ENCODE results near the gene CD99.

Gene CD99, protein sequence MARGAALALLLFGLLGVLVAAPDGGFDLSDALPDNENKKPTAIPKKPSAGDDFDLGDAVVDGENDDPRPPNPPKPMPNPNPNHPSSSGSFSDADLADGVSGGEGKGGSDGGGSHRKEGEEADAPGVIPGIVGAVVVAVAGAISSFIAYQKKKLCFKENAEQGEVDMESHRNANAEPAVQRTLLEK

DNA sequence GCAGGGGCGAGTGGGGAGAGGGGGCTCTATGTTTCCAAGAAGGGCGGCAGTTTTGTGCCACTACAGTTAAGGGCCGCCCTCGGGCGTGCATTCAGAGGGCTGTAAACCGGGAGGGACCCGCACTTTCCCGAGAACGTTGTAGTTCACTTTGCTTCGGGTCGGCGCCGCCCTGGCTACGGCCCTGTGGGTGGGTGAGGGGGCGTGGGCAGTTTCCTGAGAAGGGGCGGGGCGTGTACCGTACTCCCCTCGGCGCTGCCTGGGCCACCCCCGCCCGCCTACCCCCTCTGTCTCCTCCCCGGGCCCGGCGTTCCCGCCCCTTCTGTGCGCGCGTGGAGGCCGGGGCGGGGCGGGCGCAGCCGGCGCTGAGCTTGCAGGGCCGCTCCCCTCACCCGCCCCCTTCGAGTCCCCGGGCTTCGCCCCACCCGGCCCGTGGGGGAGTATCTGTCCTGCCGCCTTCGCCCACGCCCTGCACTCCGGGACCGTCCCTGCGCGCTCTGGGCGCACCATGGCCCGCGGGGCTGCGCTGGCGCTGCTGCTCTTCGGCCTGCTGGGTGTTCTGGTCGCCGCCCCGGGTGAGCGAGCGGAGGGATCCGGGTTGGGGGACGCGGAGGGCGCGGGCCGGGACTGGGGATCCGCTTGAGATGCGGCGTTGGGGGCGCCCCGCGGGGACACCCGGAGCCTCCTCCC lies at the start of gene CD99:
CD99 (plus strand) TSS at position 440 of the 687 bp plus-strand sequence; CDS start at position 506, 66 bp downstream.
- peak within 1 kb of the TSS; percentile 93 for H3K4me3 ChIP-seq (ENCODE audit: low read length)
- TF ChIP-seq ZNF274 (IDR thresholded peaks at IDR 0.05; ENCODE audit: low read depth, low read length) = no peak

DNA sequence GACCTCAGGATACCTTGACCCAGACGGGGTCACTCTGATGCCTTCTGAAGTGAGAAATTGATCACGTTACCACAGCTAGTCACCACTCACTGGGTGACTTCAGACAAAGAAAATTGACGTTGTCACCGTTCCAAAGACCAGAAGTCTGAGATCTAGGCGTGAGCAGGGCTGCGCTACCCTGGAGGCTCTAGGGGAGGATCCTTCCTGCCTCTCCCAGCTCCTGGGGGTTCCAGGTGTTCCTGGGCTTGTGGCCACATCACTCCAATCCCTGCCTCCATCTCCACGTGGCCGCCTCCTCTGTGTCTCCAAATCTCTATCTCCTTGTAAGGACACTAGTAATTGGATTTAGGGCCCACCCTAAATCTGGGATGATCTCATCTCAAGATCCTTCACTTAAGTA lies 48.9 kb upstream of the CD99 start:
- no peak for TF ChIP-seq ZNF274 (IDR thresholded peaks at IDR 0.05; ENCODE audit: low read depth, low read length)
- no peak overlapping the region for H3K4me3 ChIP-seq (ENCODE audit: low read length)

GRCh38 chrX:2642791-2643190 lies 48.3 kb upstream of the CD99 start:
- H3K4me3 ChIP-seq (ENCODE audit: low read length) = no peak overlapping the region
- TF ChIP-seq ZNF274 (IDR thresholded peaks at IDR 0.05; ENCODE audit: low read depth, low read length) = no peak

GRCh38 chrX:2643880-2644279 lies 47.2 kb upstream of the CD99 start:
- H3K4me3 ChIP-seq (ENCODE audit: low read length) = no peak overlapping the region
- TF ChIP-seq ZNF274 (IDR thresholded peaks at IDR 0.05; ENCODE audit: low read depth, low read length) = no peak

- TF ChIP-seq ZNF274 (IDR thresholded peaks at IDR 0.05; ENCODE audit: low read depth, low read length) = no peak
- no peak overlapping the region for H3K4me3 ChIP-seq (ENCODE audit: low read length)
Observed at GRCh38 chrX:2645563-2645962, 45.5 kb upstream of the CD99 start.

DNA sequence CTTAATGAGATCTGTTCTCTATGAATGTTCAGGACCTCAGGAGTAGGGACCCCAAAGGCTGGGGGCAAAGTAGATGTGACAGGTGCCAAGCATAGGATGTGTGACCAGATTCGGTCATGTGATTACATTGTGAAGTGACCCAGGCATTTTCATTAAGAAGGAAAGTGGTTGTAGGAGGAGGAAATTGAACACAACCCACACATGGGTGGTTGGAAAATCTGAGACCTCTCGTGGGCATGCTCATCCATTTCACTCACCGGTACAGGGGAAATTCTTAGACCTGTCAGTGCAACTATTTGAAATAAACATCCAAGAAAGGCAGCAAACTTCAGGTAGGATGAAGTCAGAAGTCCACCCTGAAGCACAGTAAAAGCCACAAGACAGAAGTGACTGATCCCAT lies 43.5 kb upstream of the CD99 start:
- no peak for TF ChIP-seq ZNF274 (IDR thresholded peaks at IDR 0.05; ENCODE audit: low read depth, low read length)
- no peak overlapping the region for H3K4me3 ChIP-seq (ENCODE audit: low read length)

GRCh38 chrX:2650037-2650436 lies 41.1 kb upstream of the CD99 start:
- TF ChIP-seq ZNF274 (IDR thresholded peaks at IDR 0.05; ENCODE audit: low read depth, low read length) = no peak

GRCh38 chrX:2650865-2651264 lies 40.2 kb upstream of the CD99 start:
- H3K4me3 ChIP-seq (ENCODE audit: low read length) = no peak overlapping the region
- no peak for TF ChIP-seq ZNF274 (IDR thresholded peaks at IDR 0.05; ENCODE audit: low read depth, low read length)

More at GRCh38 chrX:2650037-2650436, 41.1 kb upstream of the CD99 start:
- H3K4me3 ChIP-seq (ENCODE audit: low read length) = no peak overlapping the region

DNA sequence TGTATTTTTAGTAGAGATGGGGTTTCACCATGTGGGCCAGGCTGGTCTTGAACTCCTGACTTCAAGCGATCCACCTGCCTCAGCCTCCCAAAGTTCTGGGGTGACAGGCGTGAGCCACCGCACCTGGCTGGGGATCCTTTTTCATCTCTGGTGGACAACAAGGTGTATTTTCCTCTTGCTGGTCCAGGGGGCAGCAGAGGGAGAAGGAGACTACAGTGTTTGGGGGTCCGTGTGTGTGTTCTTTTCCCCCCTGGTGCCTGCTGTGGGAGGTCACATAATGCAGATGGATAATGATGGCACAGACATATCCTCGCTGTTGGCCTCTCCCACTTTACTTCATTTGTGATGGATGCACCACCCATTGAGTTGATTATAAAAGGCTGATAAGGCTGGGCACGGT lies 39.0 kb upstream of the CD99 start:
- H3K4me3 ChIP-seq (ENCODE audit: low read length) = no peak overlapping the region
- no peak for TF ChIP-seq ZNF274 (IDR thresholded peaks at IDR 0.05; ENCODE audit: low read depth, low read length)

GRCh38 chrX:2654436-2655340 lies 36.4 kb upstream of the CD99 start:
- no peak overlapping the region for H3K4me3 ChIP-seq (ENCODE audit: low read length)
- TF ChIP-seq ZNF274 (IDR thresholded peaks at IDR 0.05; ENCODE audit: low read depth, low read length) = no peak

DNA sequence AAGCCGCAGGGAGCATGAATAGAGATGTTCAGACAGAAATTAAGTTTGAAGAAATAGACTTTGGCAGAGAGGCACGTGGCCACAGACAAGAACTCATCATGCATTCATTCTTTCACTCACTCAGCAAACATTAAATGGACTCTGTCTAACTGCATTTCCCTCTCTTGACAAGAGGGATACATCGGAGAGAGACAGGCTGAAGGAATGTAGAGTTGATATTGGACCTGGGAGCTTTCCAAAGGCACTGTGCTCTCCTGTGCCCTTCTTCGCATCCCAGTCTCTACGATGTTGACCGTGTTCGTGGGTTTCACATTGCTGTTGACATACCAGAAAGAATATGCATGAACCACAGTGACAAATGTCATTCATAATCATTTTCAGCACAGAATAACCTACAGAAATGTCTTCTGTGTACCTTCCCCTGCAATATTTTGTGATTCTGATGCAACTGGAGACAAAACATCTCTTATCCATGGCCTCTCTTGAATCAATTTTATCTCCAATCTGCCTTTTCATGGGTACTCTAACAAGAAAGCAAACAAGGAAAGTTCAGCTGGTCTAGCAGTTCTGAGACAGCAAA lies 34.7 kb upstream of the CD99 start:
- no peak overlapping the region for H3K4me3 ChIP-seq (ENCODE audit: low read length)
- TF ChIP-seq ZNF274 (IDR thresholded peaks at IDR 0.05; ENCODE audit: low read depth, low read length) = no peak

DNA sequence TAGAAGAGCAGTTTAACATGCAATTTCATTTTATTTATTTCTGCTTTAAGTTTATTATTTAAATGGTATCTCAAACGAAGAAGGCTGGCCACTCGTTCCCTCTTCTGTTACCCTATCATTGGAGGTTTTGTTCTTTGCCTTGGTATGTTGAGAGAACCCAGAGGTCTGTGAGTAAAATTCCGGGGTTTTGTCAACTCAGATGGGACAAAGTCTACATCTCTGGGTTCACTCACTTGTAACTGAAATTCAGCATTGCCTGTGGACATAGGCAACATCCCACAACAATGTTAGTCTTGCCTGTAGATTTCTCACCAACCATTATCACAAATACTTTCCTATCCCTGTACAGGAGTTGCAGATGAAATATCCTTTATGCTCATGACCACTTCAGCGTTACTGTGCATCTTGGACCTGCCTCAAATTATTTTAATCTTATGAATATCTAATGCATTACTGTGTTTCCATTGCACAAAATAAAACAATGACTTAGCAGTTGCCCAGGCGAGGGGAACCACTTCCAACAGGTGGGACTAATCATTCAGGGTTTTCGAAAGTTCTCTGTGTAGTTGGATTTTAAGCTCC lies 33.5 kb upstream of the CD99 start:
- no peak for TF ChIP-seq ZNF274 (IDR thresholded peaks at IDR 0.05; ENCODE audit: low read depth, low read length)

DNA sequence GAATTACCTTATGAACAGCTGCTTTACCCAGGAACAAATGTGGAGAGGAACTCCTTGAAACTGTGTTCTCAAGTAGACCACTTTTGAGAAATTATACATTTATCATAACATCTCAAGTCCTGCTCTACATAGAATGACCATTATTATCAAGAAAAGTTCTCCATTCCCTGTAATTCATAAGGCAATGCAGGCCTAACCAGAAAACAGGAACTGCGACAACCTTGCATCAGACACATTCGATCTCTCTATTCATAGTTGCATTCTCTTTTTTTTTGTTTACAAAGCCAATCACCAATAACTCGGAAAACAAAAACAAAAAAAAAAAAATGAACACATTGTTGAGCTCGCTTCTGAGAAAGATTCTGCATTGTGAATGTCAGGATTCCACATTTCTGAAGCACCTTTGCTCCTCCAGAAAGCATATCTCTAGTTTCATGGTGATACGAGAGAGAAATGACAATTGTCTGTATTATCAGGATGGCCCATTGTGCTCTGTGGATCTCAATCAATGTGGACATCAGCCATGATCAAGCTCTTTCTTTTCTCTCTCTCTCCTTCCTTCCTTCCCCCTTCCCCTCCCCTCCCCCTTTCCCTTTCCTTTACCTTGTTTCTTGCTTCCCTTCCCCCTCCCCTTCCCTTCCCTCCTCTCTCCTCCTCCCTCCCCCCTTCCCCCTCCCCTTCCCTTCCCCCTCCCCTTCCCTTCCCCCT lies 32.4 kb upstream of the CD99 start:
- TF ChIP-seq ZNF274 (IDR thresholded peaks at IDR 0.05; ENCODE audit: low read depth, low read length) = no peak
- no peak overlapping the region for H3K4me3 ChIP-seq (ENCODE audit: low read length)

More for the DNA sequence above, 33.5 kb upstream of the CD99 start:
- H3K4me3 ChIP-seq (ENCODE audit: low read length) = no peak overlapping the region

Data from GM08714 (cell line).